Measurements from ENCODE around the gene TBL3. TPM values are rescaled to one million over a fixed set of nuclear protein-coding genes. Genes with fewer than 3 reads are reported as not detected.

Gene TBL3
- polyA plus RNA-seq, 1 donor from 2014 or later, result 21.4 TPM

DNA sequence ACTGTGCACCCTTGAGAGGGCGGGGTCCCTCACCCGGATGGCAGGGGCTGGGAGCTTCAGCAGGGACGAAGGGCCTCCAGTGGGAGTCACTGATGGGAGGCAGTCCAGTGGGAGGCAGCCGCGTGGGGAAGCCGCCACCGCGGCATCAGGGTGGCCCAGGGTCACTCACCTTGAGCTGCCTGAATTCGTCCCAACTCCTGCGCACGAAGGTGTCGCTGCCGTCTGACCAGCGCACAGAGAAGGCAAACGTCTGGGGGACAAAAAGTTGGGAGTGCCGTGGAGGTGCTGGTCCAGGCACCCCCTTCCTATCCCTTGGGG, 8.9 kb downstream of the TBL3 start:
- H3K4me2 ChIP-seq (ENCODE audit: low read length), result no peak overlapping the region
- H3F3A ChIP-seq (ENCODE audit: insufficient read depth, low read length, poor library complexity, severe bottlenecking), result no peaks in the 10 kb centered on the region
- H3K9me2 ChIP-seq (ENCODE audit: insufficient read depth, low read length), result no peaks in the 10 kb centered on the region
- H3K4me3 ChIP-seq (ENCODE audit: low read length), result no peak overlapping the region
- H3K27me3 ChIP-seq (ENCODE audit: insufficient read depth, low read depth, low read length), result peaks cover 29% of the 10 kb centered on the region
- no peaks in the 10 kb centered on the region for H3K9me3 ChIP-seq (ENCODE audit: low read length)
- H3K79me2 ChIP-seq (replicated peaks; ENCODE audit: insufficient read depth, low read length), result no peaks in the 10 kb centered on the region
- H3K9ac ChIP-seq (ENCODE audit: low read length), result no peak overlapping the region
- no peak overlapping the region for H2AFZ ChIP-seq (ENCODE audit: low read depth, low read length)
- no peak for TF ChIP-seq EP300 (conservative IDR thresholded peaks at IDR 0.05; ENCODE audit: poor library complexity, severe bottlenecking)
- no peak for TF ChIP-seq RAD21 (conservative IDR thresholded peaks at IDR 0.05)
- no peak for TF ChIP-seq TAF1 (IDR thresholded peaks at IDR 0.05; ENCODE audit: low read depth)
- TF ChIP-seq, protein P1, sequence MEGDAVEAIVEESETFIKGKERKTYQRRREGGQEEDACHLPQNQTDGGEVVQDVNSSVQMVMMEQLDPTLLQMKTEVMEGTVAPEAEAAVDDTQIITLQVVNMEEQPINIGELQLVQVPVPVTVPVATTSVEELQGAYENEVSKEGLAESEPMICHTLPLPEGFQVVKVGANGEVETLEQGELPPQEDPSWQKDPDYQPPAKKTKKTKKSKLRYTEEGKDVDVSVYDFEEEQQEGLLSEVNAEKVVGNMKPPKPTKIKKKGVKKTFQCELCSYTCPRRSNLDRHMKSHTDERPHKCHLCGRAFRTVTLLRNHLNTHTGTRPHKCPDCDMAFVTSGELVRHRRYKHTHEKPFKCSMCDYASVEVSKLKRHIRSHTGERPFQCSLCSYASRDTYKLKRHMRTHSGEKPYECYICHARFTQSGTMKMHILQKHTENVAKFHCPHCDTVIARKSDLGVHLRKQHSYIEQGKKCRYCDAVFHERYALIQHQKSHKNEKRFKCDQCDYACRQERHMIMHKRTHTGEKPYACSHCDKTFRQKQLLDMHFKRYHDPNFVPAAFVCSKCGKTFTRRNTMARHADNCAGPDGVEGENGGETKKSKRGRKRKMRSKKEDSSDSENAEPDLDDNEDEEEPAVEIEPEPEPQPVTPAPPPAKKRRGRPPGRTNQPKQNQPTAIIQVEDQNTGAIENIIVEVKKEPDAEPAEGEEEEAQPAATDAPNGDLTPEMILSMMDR (IDR thresholded peaks at IDR 0.05; ENCODE audit: poor library complexity, severe bottlenecking), result no peak
- TF ChIP-seq, protein P2, sequence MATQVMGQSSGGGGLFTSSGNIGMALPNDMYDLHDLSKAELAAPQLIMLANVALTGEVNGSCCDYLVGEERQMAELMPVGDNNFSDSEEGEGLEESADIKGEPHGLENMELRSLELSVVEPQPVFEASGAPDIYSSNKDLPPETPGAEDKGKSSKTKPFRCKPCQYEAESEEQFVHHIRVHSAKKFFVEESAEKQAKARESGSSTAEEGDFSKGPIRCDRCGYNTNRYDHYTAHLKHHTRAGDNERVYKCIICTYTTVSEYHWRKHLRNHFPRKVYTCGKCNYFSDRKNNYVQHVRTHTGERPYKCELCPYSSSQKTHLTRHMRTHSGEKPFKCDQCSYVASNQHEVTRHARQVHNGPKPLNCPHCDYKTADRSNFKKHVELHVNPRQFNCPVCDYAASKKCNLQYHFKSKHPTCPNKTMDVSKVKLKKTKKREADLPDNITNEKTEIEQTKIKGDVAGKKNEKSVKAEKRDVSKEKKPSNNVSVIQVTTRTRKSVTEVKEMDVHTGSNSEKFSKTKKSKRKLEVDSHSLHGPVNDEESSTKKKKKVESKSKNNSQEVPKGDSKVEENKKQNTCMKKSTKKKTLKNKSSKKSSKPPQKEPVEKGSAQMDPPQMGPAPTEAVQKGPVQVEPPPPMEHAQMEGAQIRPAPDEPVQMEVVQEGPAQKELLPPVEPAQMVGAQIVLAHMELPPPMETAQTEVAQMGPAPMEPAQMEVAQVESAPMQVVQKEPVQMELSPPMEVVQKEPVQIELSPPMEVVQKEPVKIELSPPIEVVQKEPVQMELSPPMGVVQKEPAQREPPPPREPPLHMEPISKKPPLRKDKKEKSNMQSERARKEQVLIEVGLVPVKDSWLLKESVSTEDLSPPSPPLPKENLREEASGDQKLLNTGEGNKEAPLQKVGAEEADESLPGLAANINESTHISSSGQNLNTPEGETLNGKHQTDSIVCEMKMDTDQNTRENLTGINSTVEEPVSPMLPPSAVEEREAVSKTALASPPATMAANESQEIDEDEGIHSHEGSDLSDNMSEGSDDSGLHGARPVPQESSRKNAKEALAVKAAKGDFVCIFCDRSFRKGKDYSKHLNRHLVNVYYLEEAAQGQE (IDR thresholded peaks at IDR 0.05; ENCODE audit: borderline replicate concordance), result no peak
- no peak for TF ChIP-seq SMC3 (conservative IDR thresholded peaks at IDR 0.05; ENCODE audit: poor library complexity)
- TF ChIP-seq MXI1 (conservative IDR thresholded peaks at IDR 0.05; ENCODE audit: poor library complexity, severe bottlenecking), result no peak
- TF ChIP-seq POLR2AphosphoS5 (IDR thresholded peaks at IDR 0.05), result no peak
- no peak for TF ChIP-seq EZH2 (IDR thresholded peaks at IDR 0.05; ENCODE audit: borderline replicate concordance, insufficient read depth, low read length, poor library complexity, severe bottlenecking)
- no peak overlapping the region for H3K27ac ChIP-seq (ENCODE audit: low read length)
- no peaks in the 10 kb centered on the region for H3K36me3 ChIP-seq (ENCODE audit: insufficient read depth, low read length)
- no peaks in the 10 kb centered on the region for H4K20me1 ChIP-seq (ENCODE audit: insufficient read depth)

DNA sequence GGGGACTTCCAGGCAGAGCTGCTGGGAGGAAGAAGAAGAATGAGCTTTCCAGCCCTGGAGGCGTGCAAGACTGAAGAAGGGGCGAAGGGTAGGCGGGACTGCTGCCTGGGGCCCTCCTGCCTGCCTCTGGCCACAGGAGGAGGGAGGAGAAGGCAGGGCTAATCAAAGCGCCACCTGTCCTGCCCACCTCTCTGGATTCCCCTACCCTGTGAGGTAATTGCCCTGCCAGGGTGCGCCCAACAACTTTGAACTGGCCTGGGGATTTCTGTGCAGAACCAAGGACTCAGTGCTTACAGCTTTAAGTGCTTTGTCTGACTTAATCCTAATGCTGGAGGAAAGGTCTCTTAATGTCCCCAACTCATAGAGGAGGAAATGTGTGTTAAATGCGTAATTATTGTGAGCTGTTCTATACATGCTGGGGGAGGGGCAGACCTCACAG, 9.6 kb downstream of the TBL3 start, which contains the start of gene NOXO1:
Gene NOXO1 (minus strand): TSS at position 72 of the 439 bp plus-strand sequence. CDS start 290 bp downstream, outside the sequence.
- H2AFZ ChIP-seq (ENCODE audit: low read depth, low read length), result no peak within 1 kb of the TSS
- H4K20me1 ChIP-seq (ENCODE audit: insufficient read depth), result no peaks in the 10 kb centered on the region
- no peak within 1 kb of the TSS for H3K9ac ChIP-seq (ENCODE audit: low read length)
- H3K9me2 ChIP-seq (ENCODE audit: insufficient read depth, low read length), result no peaks in the 10 kb centered on the region
- H3K27ac ChIP-seq (ENCODE audit: low read length), result no peak within 1 kb of the TSS
- no peak within 1 kb of the TSS for H3K4me3 ChIP-seq (ENCODE audit: low read length)
- peaks cover 29% of the 10 kb centered on the region for H3K27me3 ChIP-seq (ENCODE audit: insufficient read depth, low read depth, low read length)
- H3K4me2 ChIP-seq (ENCODE audit: low read length), result no peak within 1 kb of the TSS
- H3K79me2 ChIP-seq (replicated peaks; ENCODE audit: insufficient read depth, low read length), result no peaks in the 10 kb centered on the region
- H3K9me3 ChIP-seq (ENCODE audit: low read length), result no peaks in the 10 kb centered on the region
- TF ChIP-seq EP300 (conservative IDR thresholded peaks at IDR 0.05; ENCODE audit: poor library complexity, severe bottlenecking), result no peak
- H3K36me3 ChIP-seq (ENCODE audit: insufficient read depth, low read length), result no peaks in the 10 kb centered on the region
- no peaks in the 10 kb centered on the region for H3F3A ChIP-seq (ENCODE audit: insufficient read depth, low read length, poor library complexity, severe bottlenecking)

- Histone ChIP-seq H3K27ac (ENCODE audit: low read length) (no peak overlapping the region), H2AFZ (ENCODE audit: low read depth, low read length) (no peak overlapping the region), H3K9me3 (ENCODE audit: low read length) (no peaks in the 10 kb centered on the region), H4K20me1 (ENCODE audit: insufficient read depth) (no peaks in the 10 kb centered on the region), H3K9me2 (ENCODE audit: insufficient read depth, low read length) (no peaks in the 10 kb centered on the region), H3K9ac (ENCODE audit: low read length) (no peak overlapping the region), H3K4me2 (ENCODE audit: low read length) (no peak overlapping the region), H3F3A (ENCODE audit: insufficient read depth, low read length, poor library complexity, severe bottlenecking) (no peaks in the 10 kb centered on the region), H3K27me3 (ENCODE audit: insufficient read depth, low read depth, low read length) (peaks cover 29% of the 10 kb centered on the region), H3K4me3 (ENCODE audit: low read length) (no peak overlapping the region), H3K79me2 (replicated peaks; ENCODE audit: insufficient read depth, low read length) (no peaks in the 10 kb centered on the region), H3K36me3 (ENCODE audit: insufficient read depth, low read length) (no peaks in the 10 kb centered on the region)
- TF ChIP-seq EP300 (conservative IDR thresholded peaks at IDR 0.05; ENCODE audit: poor library complexity, severe bottlenecking) (no peak), POLR2AphosphoS5 (IDR thresholded peaks at IDR 0.05) (no peak)
- TF ChIP-seq, protein P1 (IDR thresholded peaks at IDR 0.05; ENCODE audit: poor library complexity, severe bottlenecking), result no peak
Observed at GRCh38 chr16:1982013-1982433, 10.2 kb downstream of the TBL3 start.

Measured in neural cell (in vitro differentiated cells).